HepG2 (cell line): Measurements from ENCODE around the gene STRADA. TPM values are rescaled to one million over a fixed set of nuclear protein-coding genes. Genes with fewer than 3 reads are reported as not detected.

Source experiments
- ATAC-seq: fragments of 200-7000 bp; cut with Tn5 transposase; 3 replicates; pipeline ENCODE4 v1.9.1; 2020; ENCODE audit warnings: mild to moderate bottlenecking, moderate library complexity
- BruUV-seq: library from RNA; stranded (reverse); fragments of 400-500 nt; replicated peaks from 2 replicates; lab custom pipeline; 2021; lab: Mats Ljungman, UMichigan
- CTCF ChIA-PET: fragments of 300-600 bp; formaldehyde crosslinking; extraction: SDS; loops from one replicate; lab custom pipeline; 2021; ENCODE audit warnings: low total read pairs, inconsistent platforms, low intra/inter-chr PET ratio; lab: Yijun Ruan, JAX
- POLR2A ChIA-PET: fragments of 350-600 bp; sonication (Branson Sonifier 250); formaldehyde crosslinking; loops from one replicate; lab custom pipeline; 2020; ENCODE audit warnings: antibody characterized with exemption, inconsistent platforms; lab: Yijun Ruan, JAX
- DNase-seq: peaks from one replicate; pipeline ENCODE4 v3.0.0-alpha.2; 2015; ENCODE audit warnings: low spot score
- FAIRE-seq: peaks from 3 replicates; lab custom pipeline; 2011; peaks lifted over from hg19 to GRCh38; lab: Jason Lieb, UNC
- H2AFZ ChIP-seq: one replicate; pipeline ENCODE4 v1.6.1; 2011; ENCODE audit warnings: low read length, inconsistent platforms
- H3K27ac ChIP-seq: fragments of 300-600 bp; 3 replicates; pipeline ENCODE4 v1.8.0; 2011; ENCODE audit warnings: mixed run types, mild to moderate bottlenecking, mixed read lengths, low read length, inconsistent platforms; ENCODE audit not compliant: insufficient read depth; ENCODE audit errors: extremely low read length
- H3K27me3 ChIP-seq, 2 experiments: fragments of 200-600 bp in 1 of 2; 2 replicates in 1 of 2; 3 replicates in 1 of 2; pipeline versions ENCODE4 v1.6.0 to v1.8.0; 2011; ENCODE audit warnings: low read length in 2 of 2, mild to moderate bottlenecking in 2 of 2, moderate library complexity in 2 of 2, inconsistent platforms in 1 of 2; ENCODE audit not compliant: insufficient read depth in 2 of 2, control insufficient read depth in 1 of 2
- H3K36me3 ChIP-seq, 2 experiments: fragments of 200-600 bp in 1 of 2; replicated peaks in 1 of 2; 2 replicates in 1 of 2; 3 replicates in 1 of 2; pipeline versions ENCODE4 v1.5.1 to v1.8.0; 2011; ENCODE audit warnings: low read length in 2 of 2, inconsistent platforms in 1 of 2; ENCODE audit not compliant: insufficient read depth in 2 of 2, control insufficient read depth in 1 of 2
- H3K4me1 ChIP-seq: 2 replicates; pipeline ENCODE4 v1.5.1; 2012; ENCODE audit warnings: low read length, inconsistent platforms; ENCODE audit not compliant: insufficient read depth
- H3K4me2 ChIP-seq: 2 replicates; pipeline ENCODE4 v1.6.0; 2011; ENCODE audit warnings: low read depth, low read length, inconsistent platforms
- H3K4me3 ChIP-seq, 3 experiments: fragments of 200-600 bp in 1 of 3; sonication (generic), shearing (Covaris generic) in 1 of 3; replicated peaks in 1 of 3; 2 replicates each; pipeline ENCODE4 v1.5.1; 2011 to 2016; ENCODE audit warnings: low read length in 3 of 3, inconsistent platforms in 2 of 3, low read depth in 2 of 3, mild to moderate bottlenecking in 2 of 3, control low read depth in 1 of 3, mixed read lengths in 1 of 3; ENCODE audit not compliant: insufficient read depth in 1 of 3
- H3K79me2 ChIP-seq: one replicate; pipeline ENCODE4 v1.6.1; 2011; ENCODE audit warnings: low read length, inconsistent platforms; ENCODE audit not compliant: insufficient read depth
- H3K9ac ChIP-seq: 2 replicates; pipeline ENCODE4 v1.6.0; 2011; ENCODE audit warnings: mild to moderate bottlenecking, low read depth, low read length, inconsistent platforms; ENCODE audit not compliant: insufficient read depth
- H3K9me3 ChIP-seq: 2 replicates; pipeline ENCODE4 v1.5.1; 2012; ENCODE audit warnings: mild to moderate bottlenecking, low read length
- H4K20me1 ChIP-seq: 2 replicates; pipeline ENCODE4 v1.6.0; 2011; ENCODE audit warnings: inconsistent platforms, mild to moderate bottlenecking, low read length, moderate library complexity; ENCODE audit not compliant: insufficient read depth
- ATF7-NPFF ChIP-seq: sonication (generic); formaldehyde crosslinking; IDR thresholded peaks from 2 replicates; pipeline ENCODE4 v1.8.1; 2023; ENCODE audit warnings: mild to moderate bottlenecking, low read depth, missing genetic modification reagents, moderate library complexity
- BRCA1 ChIP-seq: sonication (generic); formaldehyde crosslinking; IDR thresholded peaks from 2 replicates; pipeline ENCODE4 v1.4.0; 2020; ENCODE audit warnings: missing genetic modification reagents
- EHMT2 ChIP-seq: fragments of 200-600 bp; sonication (generic); IDR thresholded peaks from 2 replicates; pipeline ENCODE4 v1.7.0; 2017; ENCODE audit warnings: antibody characterized with exemption, low read depth, low read length, borderline replicate concordance
- HBP1 ChIP-seq: IDR thresholded peaks from 2 replicates; pipeline ENCODE4 v1.6.1; 2016; ENCODE audit warnings: low read depth, control low read depth
- MTF1 ChIP-seq: sonication (generic); formaldehyde crosslinking; IDR thresholded peaks from 2 replicates; pipeline ENCODE4 v1.5.0; 2020; ENCODE audit warnings: missing genetic modification reagents
- POLR2AphosphoS2 ChIP-seq: IDR thresholded peaks from 2 replicates; pipeline ENCODE4 v1.6.1; 2011; ENCODE audit warnings: low read depth, low read length, improper control_type of control experiment
- STAG1 ChIP-seq: sonication (generic); formaldehyde crosslinking; IDR thresholded peaks from 2 replicates; pipeline ENCODE4 v1.4.0; 2020; ENCODE audit warnings: missing genetic modification reagents
- TCF7L2 ChIP-seq: IDR thresholded peaks from 2 replicates; pipeline ENCODE4 v1.6.1; 2011; ENCODE audit warnings: mild to moderate bottlenecking, low read depth, low read length, moderate library complexity
- TEAD2 ChIP-seq: sonication (generic); formaldehyde crosslinking; IDR thresholded peaks from 2 replicates; pipeline ENCODE4 v1.9.0; 2021; ENCODE audit warnings: missing genetic modification reagents
- TFDP2 ChIP-seq: sonication (generic); formaldehyde crosslinking; IDR thresholded peaks from 2 replicates; pipeline ENCODE4 v1.4.0; 2020; ENCODE audit warnings: missing genetic modification reagents
- XBP1 ChIP-seq: sonication (generic); formaldehyde crosslinking; IDR thresholded peaks from 2 replicates; pipeline ENCODE4 v1.5.0; 2020; ENCODE audit warnings: missing genetic modification reagents
- ZFP1 ChIP-seq: IDR thresholded peaks from 2 replicates; pipeline ENCODE4 v1.6.1; 2016
- ZNF317 ChIP-seq: sonication (generic); formaldehyde crosslinking; IDR thresholded peaks from 2 replicates; pipeline ENCODE4 v1.5.0; 2020; ENCODE audit warnings: mild to moderate bottlenecking, missing genetic modification reagents
- ZNF34 ChIP-seq: sonication (generic); formaldehyde crosslinking; IDR thresholded peaks from 2 replicates; pipeline ENCODE4 v1.4.0; 2020; ENCODE audit warnings: mild to moderate bottlenecking, missing genetic modification reagents, borderline replicate concordance
- WGBS: methylation state at CpG from one replicate; pipeline ENCODE4 v1.1.6; 2017; ENCODE audit warnings: low lambda C conversion rate; 5-methylcytosine and 5-hydroxymethylcytosine counted together
- in situ Hi-C: cut with HindIII; loops from 2 replicates; pipeline ENCODE4 v1.10.0; 2017; ENCODE audit warnings: low pct_unique_long_range_greater_than_20kb; ENCODE audit not compliant: extremely low pct_ligation_motif_present
- intact Hi-C: fragments of 100-400 bp; cut with micrococcal nuclease; formaldehyde crosslinking; loops from one replicate; pipeline ENCODE4 v1.10.0; 2022; ENCODE audit not compliant: unreplicated experiment
- polyA plus RNA-seq, 8 experiments: library from polyadenylated mRNA; depleted of rRNA in 3 of 8; stranded (reverse) in 7 of 8; unstranded in 1 of 8; fragments of >200 nt; fragmentation: Illumina TruSeq in 4 of 8; extraction: Trizol in 4 of 8; gene quantifications; 2 replicates each; pipeline versions ENCODE4 v1.2.1 to v1.2.3, GENCODE V29; 2011 to 2016; ENCODE audit warnings: low read depth in 4 of 8, missing spikeins in 1 of 8, mixed read lengths in 1 of 8; ENCODE audit not compliant: insufficient read depth in 1 of 8
- total RNA-seq, 5 experiments: library from RNA; depleted of rRNA; stranded (reverse); fragments of >200 nt; fragmentation: Illumina TruSeq; extraction: Trizol; gene quantifications; 2 replicates each; pipeline ENCODE4 v1.2.3, GENCODE V29; 2016; ENCODE audit warnings: low read depth in 1 of 5
- TF ChIP-seq, protein P1 (sequence below): sonication (generic); formaldehyde crosslinking; IDR thresholded peaks from 2 replicates; pipeline ENCODE4 v1.5.0; 2020; ENCODE audit warnings: missing genetic modification reagents
- TF ChIP-seq, protein P2 (sequence below): sonication (generic); formaldehyde crosslinking; IDR thresholded peaks from 2 replicates; pipeline ENCODE4 v1.5.1; 2020; ENCODE audit warnings: mild to moderate bottlenecking, missing genetic modification reagents, borderline replicate concordance
- TF ChIP-seq, protein P3 (sequence below): sonication (generic); formaldehyde crosslinking; IDR thresholded peaks from 2 replicates; pipeline ENCODE4 v1.8.0; 2022; ENCODE audit warnings: missing genetic modification reagents, mild to moderate bottlenecking, borderline replicate concordance

The STRADA gene
- total and polyA plus RNA-seq, 2 of the 13 experiments (the other 11 are each of a cell fraction or from before 2014, with no cell fraction given) = 17.6 to 17.9 TPM

GRCh38 chr17:63735691-63736090, 5.9 kb downstream of the STRADA start:
- H3K27ac ChIP-seq = no peak overlapping the region
- H2AFZ ChIP-seq = no peak overlapping the region
- in situ Hi-C loops = no loop called here
- no peaks in the 10 kb centered on the region for H3K9me3 ChIP-seq
- no TSS peak for BruUV-seq
- peaks cover 7% of the 10 kb centered on the region for H3K79me2 ChIP-seq
- peaks cover 0 to under 1% of the 10 kb centered on the region in 2 experiments; a peak in 1 of 5 replicates for H3K36me3 ChIP-seq
- no peak for ATAC-seq
- ChIA-PET POLR2A (no interaction called here), CTCF (no interaction called here)
- FAIRE-seq = no peak
- 96% methylated on average over 8 of the region's 8 CpGs for WGBS
- no peaks in the 10 kb centered on the region for H4K20me1 ChIP-seq
- DNase-seq = no peak
- no peak overlapping the region for H3K4me3 ChIP-seq
- no peak overlapping the region for H3K4me2 ChIP-seq
- H3K9ac ChIP-seq = no peak overlapping the region
- peaks cover 6% of the 10 kb centered on the region; the same call in 1 of the 2 replicates for H3K4me1 ChIP-seq
- intact Hi-C loops = no loop called here
- H3K27me3 ChIP-seq = no peaks in the 10 kb centered on the region
- no peak for TF ChIP-seq ZFP1
- TF ChIP-seq TCF7L2 = no peak
- no peak for TF ChIP-seq TFDP2 (CRISPR knock-in tag)
- no peak for TF ChIP-seq ZNF317 (CRISPR knock-in tag)
- TF ChIP-seq XBP1 (CRISPR knock-in tag) = no peak
- TF ChIP-seq, protein P1, sequence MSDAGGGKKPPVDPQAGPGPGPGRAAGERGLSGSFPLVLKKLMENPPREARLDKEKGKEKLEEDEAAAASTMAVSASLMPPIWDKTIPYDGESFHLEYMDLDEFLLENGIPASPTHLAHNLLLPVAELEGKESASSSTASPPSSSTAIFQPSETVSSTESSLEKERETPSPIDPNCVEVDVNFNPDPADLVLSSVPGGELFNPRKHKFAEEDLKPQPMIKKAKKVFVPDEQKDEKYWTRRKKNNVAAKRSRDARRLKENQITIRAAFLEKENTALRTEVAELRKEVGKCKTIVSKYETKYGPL (CRISPR knock-in tag) = no peak
- no peak for TF ChIP-seq STAG1 (CRISPR knock-in tag)
- TF ChIP-seq ZNF34 = no peak
- TF ChIP-seq, protein P2, sequence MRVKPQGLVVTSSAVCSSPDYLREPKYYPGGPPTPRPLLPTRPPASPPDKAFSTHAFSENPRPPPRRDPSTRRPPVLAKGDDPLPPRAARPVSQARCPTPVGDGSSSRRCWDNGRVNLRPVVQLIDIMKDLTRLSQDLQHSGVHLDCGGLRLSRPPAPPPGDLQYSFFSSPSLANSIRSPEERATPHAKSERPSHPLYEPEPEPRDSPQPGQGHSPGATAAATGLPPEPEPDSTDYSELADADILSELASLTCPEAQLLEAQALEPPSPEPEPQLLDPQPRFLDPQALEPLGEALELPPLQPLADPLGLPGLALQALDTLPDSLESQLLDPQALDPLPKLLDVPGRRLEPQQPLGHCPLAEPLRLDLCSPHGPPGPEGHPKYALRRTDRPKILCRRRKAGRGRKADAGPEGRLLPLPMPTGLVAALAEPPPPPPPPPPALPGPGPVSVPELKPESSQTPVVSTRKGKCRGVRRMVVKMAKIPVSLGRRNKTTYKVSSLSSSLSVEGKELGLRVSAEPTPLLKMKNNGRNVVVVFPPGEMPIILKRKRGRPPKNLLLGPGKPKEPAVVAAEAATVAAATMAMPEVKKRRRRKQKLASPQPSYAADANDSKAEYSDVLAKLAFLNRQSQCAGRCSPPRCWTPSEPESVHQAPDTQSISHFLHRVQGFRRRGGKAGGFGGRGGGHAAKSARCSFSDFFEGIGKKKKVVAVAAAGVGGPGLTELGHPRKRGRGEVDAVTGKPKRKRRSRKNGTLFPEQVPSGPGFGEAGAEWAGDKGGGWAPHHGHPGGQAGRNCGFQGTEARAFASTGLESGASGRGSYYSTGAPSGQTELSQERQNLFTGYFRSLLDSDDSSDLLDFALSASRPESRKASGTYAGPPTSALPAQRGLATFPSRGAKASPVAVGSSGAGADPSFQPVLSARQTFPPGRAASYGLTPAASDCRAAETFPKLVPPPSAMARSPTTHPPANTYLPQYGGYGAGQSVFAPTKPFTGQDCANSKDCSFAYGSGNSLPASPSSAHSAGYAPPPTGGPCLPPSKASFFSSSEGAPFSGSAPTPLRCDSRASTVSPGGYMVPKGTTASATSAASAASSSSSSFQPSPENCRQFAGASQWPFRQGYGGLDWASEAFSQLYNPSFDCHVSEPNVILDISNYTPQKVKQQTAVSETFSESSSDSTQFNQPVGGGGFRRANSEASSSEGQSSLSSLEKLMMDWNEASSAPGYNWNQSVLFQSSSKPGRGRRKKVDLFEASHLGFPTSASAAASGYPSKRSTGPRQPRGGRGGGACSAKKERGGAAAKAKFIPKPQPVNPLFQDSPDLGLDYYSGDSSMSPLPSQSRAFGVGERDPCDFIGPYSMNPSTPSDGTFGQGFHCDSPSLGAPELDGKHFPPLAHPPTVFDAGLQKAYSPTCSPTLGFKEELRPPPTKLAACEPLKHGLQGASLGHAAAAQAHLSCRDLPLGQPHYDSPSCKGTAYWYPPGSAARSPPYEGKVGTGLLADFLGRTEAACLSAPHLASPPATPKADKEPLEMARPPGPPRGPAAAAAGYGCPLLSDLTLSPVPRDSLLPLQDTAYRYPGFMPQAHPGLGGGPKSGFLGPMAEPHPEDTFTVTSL = no peak
- TF ChIP-seq BRCA1 = no peak
- no peak for TF ChIP-seq POLR2AphosphoS2
- no peak for TF ChIP-seq ATF7-NPFF (CRISPR knock-in tag)
- no peak for TF ChIP-seq EHMT2
- no peak for TF ChIP-seq MTF1
- no peak for TF ChIP-seq HBP1
- TF ChIP-seq, protein P3, sequence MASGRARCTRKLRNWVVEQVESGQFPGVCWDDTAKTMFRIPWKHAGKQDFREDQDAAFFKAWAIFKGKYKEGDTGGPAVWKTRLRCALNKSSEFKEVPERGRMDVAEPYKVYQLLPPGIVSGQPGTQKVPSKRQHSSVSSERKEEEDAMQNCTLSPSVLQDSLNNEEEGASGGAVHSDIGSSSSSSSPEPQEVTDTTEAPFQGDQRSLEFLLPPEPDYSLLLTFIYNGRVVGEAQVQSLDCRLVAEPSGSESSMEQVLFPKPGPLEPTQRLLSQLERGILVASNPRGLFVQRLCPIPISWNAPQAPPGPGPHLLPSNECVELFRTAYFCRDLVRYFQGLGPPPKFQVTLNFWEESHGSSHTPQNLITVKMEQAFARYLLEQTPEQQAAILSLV (CRISPR knock-in tag) = no peak
- TF ChIP-seq TEAD2 (CRISPR knock-in tag) = no peak
